Measurements from ENCODE around the gene SBF2.

SBF2 gene

DNA sequence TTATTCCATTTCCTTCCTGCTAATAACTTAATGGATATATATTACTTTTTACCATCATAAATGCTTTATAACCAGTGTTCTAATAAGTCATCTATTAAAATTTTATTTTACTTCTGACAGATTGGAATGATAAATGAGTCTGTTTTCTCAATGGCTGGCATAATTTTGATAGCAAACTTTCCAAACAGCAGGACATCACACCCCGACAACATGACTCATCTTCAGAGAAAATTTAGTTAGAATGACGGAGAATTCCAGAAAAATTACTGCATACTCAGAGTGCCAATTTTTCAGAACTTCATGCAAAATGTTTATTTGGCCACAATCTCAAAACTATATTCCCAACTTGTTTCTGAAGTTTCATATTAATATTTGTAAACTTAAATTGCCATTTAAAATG lies 455.8 kb downstream of the SBF2 start:
- no peak for DNase-seq

DNA sequence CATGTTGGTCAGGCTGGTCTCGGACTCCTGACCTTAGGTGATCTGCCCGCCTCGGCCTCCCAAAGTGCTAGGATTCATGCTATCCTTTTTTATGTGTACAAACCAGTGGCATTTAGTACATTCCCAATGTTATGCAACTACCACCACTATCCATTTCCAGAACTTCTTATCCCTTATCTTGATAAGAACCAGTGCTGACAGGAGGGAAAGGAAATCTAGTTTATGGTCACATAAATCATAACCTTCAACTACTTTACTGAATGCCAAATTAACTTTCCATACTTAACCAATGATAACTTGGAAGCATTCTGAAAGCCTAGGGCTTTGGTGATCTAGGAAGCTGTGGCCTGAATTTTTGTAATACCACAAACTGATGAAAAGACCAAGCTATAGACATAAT lies 459.7 kb downstream of the SBF2 start:
- DNase-seq = no peak

DNA sequence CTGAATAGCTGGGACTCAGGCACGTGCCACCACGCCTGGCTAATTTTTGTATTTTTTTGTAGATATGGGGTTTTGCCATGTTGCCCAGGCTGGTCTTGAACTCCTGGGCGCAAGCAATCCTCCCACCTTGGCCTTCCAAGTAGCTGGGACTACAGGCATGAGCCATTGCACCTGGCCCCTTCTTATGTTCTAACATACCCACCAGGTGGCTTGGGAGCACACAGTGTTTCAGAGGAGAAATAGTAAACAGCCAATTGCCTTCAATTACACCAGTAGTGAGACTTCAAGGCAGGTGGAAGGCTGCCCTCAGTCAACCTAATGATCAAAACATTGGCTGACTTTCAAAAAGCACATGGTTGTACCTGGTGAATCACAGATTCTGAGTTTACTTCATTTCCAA lies 462.9 kb downstream of the SBF2 start:
- no peak for DNase-seq

DNA sequence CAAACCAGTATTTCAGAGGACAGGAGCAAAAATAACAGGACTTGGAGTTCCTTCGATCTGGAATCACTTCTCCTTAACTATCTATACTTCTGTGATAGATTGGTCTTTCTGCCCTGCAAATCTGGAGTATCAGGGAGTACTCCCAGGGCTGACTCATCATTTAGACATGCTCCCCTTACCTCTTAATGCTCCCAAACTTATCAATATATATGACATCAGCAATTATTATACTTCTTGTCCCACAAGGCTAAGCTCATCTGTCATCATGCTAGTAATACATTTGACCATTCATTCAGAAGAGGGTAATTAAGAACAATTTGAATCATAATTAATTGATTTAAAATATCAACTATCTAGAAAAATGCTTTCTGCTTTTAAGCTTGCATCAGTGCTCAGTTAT lies 466.3 kb downstream of the SBF2 start:
- no peak for DNase-seq

DNA sequence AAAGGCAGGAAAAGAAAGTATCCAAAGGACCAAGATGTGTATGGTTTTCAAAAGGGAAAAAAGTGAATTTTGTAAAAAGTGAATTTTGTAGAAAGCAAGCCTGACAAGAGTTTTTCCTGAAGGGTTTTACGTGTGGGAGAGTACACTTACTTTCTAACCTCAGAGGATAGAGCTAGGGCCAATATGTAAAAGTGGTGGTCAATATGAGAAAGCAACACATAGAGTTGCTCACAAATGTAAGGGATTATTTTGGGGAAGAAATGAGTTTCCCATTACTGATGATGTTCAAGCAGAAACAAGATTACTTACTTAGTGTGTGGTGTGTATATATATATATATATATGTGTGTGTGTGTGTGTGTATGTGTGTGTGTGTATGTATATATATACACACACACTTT lies 467.6 kb downstream of the SBF2 start:
- DNase-seq = no peak

DNA sequence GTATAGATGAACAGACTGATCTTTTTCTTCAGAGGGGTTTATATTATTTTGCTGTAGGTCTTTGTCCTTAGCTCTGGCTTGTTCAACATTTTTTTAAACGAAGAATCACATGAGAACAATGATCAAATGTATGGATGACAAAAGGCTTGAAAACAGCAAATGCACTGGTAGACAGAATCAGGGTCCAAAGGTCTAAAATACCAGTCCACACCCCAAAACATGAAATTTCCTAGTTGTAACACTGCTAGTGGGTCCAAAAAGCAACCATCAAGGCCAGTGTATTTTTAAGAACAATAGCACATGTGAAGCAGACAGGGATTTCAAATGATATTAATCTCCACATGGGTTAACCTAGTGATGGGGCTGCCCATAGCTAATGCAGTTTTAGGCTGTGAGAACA lies 468.1 kb downstream of the SBF2 start:
- no peak for DNase-seq

DNA sequence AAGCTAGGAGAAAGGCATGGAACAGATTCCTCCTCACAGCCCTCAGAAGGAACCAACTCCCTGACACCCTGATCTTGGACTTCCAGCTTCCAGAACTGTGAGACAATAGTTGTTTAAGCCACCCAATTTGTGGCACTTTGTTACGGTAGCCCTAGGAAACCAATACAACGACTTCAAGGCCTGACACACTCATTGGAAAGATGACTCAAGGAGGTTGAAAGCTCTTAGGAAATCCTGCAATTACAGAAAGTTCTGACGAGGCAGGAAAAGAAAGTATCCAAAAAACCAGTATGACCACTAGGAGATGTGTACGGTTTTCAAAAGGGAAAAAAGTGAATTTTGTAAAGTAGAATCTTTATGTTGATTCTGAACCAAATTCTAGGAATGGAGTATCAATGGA lies 468.7 kb downstream of the SBF2 start:
- DNase-seq = no peak

DNA sequence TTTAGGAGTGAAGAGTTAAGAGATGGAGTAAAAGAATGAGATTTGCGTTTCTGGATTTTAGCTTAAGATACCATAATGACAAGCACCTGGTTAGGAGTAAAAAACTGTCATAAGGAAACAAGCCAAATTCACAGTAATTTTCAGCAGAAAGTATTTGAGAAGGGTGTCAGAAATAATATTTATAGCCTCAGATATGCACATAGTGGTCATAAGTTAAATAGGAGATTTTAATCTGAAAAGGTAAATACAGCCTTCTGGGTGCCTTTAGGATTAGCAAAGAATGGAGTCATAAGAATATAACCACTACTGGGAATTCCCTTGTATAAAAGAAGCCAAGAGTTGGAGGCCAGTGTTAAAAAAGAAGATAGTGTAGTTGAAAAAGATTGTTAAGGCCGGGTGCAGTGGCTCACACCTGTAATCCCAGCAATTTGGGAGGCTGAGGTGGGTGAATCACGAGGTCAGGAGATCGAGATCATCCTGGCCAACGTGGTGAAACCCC lies 470.1 kb downstream of the SBF2 start:
- no peak for DNase-seq

DNA sequence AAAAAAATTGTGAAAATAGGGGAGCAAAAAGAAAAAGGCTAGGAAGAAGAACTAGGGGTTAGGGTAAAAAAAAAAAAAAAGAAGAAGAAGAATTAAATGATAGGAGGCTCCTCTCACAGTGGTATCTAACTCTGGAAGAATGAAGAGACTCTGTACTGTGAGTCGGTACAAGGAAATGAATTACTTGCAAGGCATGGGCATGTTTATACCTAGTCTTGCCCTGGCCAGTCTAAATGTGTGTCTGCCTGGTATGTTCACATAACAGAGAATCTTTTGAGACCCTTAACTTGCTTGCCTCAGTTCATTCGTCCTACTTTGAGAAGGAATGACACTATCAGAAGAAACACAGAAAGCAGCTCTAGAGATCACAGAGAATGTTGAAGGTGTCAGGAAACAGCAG lies 470.6 kb downstream of the SBF2 start:
- DNase-seq = no peak

DNA sequence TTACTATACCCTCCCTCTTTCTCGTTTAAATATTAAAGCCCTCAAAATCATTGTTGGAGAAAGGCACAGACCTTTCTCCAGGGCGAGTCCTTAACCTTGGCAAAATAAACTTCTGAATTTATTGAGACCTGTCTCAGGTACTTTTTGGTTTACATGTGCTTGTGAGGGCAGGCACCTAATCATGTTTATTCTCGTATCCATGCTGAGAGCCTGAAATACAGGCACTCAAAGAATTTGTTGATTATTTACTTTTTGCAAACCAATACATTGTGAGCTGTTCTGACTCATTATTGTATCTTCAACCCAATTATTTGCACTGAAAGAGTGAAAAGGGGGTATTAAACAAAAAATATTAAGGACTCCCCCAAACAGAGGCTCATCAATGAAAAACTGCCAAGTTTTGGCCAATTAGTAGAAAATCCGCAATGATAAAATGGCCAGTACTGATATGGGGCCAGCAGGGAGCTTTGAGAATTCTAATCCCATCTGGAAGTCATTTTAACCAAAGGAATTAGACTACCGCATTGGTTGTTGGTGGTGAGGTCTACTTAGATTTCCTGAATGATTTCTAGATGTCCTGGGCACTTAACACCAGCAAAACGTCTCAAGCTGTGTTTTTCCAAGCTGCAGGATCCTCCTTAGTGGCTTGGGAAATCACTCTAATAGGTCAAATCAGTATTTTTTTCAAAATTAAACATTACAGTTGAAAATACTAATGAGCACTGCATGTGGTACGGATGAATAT lies 472.8 kb downstream of the SBF2 start:
- no peak for DNase-seq

DNA sequence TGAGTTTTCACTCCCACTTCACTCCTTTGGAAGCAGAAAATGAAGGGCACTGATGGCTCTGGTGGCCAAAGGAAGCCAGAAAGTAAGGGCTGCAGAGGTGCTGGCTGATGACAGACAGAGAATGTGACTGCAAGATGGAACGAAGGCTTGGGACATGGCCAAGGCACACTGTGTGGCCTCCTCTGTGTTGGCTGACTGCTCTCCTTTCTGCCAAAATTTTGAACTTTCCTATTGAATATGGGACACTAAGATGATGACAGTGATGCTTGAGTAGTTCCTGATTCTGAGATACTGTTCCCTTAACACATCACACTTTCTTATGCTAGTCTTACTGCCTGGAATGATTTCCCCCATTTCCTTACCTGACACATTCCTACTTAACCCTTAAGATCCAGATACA lies 473.8 kb downstream of the SBF2 start:
- DNase-seq = no peak

DNA sequence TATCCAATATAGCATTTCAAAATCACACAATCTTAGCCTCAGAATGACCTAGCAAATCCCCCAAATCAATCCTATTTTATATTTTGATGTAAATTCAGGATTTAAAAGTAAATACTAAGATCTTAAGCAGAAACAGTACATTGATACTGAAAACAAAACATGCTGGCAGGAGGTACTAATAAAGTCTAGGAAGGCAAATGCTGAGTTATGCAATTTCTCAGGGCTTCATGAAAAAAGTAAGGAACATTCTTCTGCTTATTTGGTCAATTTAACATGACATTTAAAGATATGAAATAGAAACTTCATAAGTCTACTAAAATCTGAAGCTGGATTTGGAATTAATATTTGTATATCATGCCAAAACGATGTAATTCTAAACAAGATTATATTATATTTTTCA lies 476.8 kb downstream of the SBF2 start:
- DNase-seq = no peak

DNA sequence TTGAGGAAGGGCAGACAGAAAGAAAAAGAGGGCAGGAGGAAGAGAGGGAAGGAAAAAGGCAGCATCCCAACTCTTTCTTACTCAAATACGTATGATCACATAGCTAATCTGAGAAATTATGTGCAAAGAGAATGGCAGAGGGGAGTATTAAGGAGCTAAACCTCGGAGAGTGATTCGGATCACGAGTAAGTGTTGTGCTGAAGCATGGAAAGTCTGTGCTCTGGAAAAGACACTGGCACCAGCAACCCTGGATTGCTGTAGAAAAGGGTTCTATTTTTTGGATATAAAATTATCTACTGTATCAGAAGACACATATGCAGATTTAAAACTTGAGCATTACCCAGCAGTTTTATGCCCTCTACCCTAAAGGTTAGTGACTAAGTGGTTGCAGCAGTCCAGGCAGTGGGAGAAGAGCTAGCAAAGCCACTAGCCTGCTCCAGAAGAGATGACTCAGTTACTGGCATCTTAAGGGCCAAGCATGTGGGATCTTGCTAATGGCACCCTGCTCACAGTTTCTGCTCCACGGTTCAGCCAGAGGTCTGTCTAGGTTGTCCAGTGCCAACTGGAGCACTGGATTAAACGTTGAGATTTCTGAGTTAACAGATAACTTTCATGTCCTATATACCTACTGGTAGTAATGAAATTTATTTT lies 478.4 kb downstream of the SBF2 start:
- DNase-seq = no peak

DNA sequence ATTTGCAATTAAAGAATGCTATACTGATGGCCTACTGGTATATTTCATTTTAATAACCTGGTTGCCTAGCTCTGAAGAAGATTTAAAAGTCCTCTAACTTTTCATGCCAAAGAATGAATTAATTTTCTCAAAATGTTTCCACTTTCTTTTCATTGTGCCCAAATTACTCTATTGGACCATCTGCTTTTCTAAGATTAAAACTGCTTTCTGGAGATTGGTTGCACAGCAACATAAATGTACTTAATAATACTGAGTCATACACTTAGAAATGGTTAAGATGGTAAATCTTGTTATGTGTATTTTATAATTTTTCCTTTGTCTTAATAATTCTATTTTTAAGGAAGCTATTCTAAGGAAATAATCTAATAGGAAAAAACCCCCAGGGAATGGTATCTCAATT lies 479.9 kb downstream of the SBF2 start:
- DNase-seq = no peak

DNA sequence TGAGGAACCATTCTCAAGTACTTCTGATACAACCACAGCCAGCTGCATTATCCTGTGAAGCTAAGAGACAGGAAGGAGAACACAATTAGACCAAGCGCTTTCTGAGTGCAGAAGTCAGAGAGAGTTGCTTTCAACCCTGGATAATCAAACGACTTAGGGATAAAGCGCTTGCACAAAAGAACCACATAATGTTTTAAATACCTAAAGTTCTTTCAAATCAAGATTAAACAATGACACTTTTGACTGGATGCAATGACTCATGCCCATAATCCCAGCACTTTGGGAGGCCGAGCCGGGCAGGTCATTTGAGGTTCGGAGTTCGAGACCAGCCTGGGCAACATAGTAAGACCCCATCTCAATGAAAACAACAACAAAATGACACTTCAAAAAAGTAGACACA lies 485.1 kb downstream of the SBF2 start:
- no peak for DNase-seq

DNA sequence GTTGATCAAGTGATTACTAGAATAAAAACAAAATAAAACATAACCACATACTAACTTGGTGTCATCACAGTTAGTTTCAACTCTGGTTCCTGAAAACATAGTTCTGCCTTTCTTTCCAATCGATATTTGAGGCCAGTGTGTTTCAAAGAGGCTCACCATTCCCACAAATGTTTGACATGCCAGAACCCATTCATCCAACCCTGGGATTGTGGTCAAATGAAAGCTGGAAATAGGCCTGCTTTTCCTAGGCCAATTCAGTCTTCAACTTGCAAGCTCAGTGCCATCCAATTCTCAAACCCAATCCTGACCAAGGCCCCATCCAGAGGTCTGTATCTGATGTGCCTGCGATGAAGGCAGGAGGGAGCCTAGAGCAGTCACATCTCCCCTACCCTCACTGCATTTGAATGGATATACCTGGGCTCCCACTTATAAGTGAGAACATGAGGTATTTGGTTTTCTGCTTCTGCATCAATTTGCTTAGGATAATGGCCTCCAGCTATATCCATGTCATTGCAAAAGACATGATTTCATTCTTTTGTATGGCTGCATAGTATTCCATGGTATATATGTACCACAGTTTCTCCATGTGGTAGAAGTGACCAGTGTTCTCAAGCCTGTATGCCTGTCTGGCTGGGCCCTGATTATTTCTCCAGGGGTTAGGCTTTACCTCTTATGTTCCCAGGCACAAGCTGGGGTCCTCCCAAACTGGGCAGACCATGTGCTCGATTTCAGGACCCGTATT lies 486.9 kb downstream of the SBF2 start:
- no peak for DNase-seq

DNA sequence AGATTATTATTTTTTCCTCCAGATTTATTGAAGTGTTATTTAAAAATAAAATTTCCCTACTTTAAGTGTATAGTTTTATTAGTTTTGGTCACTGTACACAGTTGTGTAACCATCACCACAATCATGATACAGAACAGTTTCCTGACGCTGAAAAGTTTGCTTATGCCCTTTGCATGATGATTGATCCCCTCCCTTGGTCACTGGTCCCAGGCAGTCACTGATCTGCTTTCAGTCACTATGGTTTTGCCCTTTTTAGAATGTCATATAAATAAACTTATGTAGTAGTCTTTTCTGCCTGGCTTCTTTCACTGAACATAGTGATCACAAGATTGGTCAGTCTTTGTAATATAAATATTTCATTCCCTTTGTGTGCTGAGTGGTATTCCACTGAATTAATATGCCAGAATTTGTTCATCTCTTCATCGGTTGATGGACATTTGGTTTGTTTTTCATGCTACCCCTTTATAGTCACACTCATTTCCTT lies 489.6 kb downstream of the SBF2 start:
- no peak for DNase-seq

DNA sequence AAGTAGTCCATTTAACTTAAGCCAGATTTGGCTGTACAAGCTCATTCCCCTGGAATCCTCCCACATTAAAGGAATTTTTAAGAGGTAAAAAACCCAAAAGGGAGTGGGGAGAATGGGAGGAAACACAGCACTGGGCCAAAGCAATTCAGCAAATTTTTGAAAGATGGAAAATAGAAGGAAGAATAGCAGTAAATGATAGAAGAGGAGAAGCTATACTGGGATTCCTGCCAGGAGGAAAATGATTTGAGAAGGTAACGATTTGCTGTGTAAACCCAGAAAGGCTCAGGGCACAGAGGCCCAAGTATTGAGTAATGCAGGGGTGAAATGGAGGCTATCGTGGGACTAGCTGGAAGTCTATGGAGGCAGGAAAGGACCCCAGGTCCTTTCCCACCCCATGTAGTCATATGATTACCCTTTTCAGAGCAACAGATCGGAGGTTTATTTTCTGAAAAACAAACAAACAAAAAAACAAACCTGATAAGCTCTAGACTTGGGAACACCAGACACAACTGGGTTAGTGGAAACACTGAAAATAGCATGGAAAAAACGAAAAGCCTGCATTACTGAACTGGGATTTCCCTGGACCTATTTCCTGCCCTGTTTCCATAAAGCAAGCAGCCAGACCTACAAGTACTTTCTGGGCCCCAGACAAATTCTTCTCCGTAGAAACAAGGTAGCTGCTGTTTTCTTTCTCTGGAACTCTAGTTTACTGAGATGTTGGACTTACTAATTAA lies 490.2 kb downstream of the SBF2 start:
- DNase-seq = no peak

DNA sequence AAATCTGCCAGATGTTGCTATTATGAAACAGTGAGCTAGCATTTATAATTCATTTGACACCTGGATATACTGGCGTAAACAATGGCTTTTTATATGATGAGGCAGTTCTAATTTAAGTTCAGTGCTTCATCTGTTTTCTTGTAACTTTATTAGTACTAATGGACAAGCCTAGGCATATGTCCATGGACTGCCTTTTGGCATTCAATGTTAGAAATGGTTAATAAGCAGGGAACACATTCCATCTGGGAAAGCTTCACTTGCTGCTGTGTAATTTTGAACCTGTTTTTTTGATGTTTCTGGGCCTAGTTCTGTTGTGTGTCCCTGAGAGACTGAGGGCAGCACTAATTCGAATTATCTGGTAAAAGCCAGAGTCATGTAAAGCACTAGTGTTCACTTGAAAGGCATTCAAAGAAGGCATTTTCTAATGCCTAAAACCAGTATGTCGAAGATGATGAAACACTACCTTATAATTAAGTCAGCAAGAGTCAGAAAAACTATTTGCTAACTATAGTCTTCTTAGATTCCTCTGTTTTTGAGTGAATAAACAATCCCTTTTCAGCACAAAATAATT lies 491.6 kb downstream of the SBF2 start:
- DNase-seq = no peak

DNA sequence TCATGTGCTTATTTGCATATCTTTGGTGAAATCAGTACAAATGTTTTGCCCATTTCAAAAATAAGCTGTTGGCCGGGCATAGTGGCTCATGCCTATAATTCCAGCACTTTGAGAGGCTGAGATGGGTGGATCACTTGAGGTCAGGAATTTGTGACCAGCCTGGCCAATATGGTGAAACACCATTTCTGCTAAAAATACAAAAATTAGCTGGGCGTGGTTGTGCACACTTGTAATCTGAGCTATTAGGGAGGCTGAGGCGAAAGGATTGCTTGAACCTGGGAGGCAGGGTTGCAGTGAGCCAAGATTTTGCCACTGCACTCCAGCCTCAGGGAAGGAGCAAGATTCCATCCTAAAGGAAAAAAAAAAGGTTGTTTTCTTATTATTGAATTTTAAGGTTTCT lies 494.1 kb downstream of the SBF2 start:
- no peak for DNase-seq

DNA sequence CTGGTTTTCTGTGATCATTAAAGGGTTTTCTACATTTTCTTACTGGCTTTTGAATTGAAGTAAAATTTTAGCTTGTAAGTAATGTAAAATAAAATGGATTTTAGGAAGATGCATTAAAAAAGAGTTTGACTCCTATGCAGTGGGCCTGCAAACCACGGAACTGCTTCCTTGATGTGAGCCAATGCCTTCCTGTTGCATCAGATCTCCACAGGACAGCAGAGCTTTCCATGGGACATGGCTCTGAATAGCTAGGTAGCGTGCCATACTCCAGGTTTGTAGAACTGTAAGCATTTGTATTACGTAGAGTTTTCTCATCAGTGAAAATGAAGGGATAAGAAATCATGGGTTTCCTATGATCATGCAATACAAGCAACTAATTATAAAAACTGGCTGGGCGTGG lies 496.7 kb downstream of the SBF2 start:
- no peak for DNase-seq

DNA sequence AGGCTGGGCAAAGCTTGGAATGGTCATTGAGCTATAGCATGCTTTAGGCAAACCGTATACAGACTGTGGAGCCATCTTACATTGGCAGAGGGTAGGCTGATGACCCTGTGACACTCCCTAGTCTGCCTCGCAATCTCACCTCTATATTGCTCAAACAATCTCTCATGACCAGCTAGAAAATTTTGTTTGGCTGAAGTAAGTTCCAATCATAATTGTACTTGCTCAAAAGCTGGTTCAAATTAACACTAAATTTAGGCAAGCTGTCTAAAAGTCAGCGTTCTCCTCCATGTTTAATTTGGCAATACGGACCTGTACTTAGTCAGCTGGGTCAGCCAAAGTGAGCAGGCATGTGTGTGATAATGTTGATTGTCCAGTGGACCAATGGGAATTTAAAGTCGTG lies 497.2 kb downstream of the SBF2 start:
- DNase-seq = no peak

DNA sequence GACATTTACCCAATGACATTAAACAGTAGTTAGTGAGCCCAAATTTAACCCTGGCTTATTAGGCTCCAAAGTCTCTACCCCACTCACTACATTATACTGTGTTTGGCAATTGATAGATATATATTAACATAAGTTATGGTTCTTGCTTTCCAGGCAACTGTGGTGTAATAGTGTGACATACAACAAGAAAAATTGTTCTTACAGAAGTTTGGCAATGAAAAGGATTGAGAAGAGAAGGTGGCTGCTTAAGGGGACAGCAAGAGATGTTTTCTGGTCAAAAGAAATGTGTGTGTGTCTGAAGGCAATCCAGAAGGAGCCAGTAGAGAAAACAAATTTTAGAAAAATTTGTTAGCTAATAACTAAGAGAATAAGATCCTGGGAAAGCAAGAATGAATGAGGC lies 497.8 kb downstream of the SBF2 start:
- no peak for DNase-seq
